ENCODE measurements around the gene PRSS3.

- TF ChIP-seq EP300 (IDR thresholded peaks at IDR 0.05) (no peak), POLR2A (IDR thresholded peaks at IDR 0.05) (no peak)
These were observed 14.1 kb downstream of the PRSS3 start for GRCh38 chr9:33809506-33809905.
